ENCODE results near the gene SIGLEC1. TPM values are rescaled to one million over a fixed set of nuclear protein-coding genes. Genes with fewer than 3 reads are reported as not detected.
A peak's percentile ranks its signal among the peaks of the same experiment; 100 is the strongest.

The SIGLEC1 gene
- total RNA-seq, 1 donor from 2014 or later: not detected

DNA sequence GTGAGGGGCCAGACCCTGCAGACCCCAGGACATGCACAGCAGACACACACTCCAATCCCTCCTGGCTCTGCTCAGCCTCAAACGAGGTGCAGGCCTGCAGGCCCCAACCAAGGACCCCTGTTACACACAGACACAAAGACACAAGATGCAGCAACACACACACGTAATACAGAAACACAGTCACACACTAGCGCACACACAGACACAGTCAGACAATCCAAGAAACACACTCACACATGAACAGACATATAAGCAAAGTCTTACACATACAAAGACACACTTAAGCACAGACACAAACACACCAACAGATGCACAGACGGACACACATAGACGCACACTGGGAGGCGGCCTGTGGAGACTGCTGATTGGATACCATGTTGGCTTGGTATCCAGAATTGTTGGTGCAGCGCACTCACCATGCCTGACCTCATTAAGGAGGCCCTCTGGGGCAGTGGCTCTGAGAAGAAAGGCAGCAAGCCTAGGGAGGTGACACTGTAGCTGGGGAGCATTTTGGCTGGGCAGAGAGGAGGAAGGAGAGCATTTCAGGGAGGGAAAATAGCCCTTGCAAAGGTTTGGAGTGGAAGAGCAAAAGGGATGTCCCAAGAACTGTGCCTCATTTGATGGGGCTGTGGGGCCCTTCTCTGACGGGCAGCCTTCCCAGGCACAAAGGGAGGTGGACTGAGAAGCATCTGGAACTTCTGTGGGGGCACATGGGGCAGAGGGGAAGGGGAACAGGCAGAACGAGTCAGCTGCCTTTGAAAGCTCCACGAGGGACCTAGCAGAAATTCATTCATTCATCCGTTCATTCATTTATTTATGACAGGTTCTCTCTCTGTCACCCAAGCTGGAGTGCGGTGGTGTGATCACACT, 18.6 kb upstream of the SIGLEC1 start:
- Mint-ChIP-seq H3K4me1 (ENCODE audit: low read depth) (peaks cover 8% of the 10 kb centered on the region), H3K27ac (ENCODE audit: unreplicated experiment) (no peak overlapping the region), H3K27me3 (ENCODE audit: low read depth) (peaks cover 19% of the 10 kb centered on the region), H3K4me3 (ENCODE audit: unreplicated experiment) (no peak overlapping the region), H3K9me3 (ENCODE audit: low read depth) (no peaks in the 10 kb centered on the region), H3K36me3 (ENCODE audit: low read depth) (peaks cover 1% of the 10 kb centered on the region)
- TF ChIP-seq, protein P1, sequence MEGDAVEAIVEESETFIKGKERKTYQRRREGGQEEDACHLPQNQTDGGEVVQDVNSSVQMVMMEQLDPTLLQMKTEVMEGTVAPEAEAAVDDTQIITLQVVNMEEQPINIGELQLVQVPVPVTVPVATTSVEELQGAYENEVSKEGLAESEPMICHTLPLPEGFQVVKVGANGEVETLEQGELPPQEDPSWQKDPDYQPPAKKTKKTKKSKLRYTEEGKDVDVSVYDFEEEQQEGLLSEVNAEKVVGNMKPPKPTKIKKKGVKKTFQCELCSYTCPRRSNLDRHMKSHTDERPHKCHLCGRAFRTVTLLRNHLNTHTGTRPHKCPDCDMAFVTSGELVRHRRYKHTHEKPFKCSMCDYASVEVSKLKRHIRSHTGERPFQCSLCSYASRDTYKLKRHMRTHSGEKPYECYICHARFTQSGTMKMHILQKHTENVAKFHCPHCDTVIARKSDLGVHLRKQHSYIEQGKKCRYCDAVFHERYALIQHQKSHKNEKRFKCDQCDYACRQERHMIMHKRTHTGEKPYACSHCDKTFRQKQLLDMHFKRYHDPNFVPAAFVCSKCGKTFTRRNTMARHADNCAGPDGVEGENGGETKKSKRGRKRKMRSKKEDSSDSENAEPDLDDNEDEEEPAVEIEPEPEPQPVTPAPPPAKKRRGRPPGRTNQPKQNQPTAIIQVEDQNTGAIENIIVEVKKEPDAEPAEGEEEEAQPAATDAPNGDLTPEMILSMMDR (IDR thresholded peaks at IDR 0.05): no peak
- peak; percentile 46 for DNase-seq (ENCODE audit: low spot score)

DNA sequence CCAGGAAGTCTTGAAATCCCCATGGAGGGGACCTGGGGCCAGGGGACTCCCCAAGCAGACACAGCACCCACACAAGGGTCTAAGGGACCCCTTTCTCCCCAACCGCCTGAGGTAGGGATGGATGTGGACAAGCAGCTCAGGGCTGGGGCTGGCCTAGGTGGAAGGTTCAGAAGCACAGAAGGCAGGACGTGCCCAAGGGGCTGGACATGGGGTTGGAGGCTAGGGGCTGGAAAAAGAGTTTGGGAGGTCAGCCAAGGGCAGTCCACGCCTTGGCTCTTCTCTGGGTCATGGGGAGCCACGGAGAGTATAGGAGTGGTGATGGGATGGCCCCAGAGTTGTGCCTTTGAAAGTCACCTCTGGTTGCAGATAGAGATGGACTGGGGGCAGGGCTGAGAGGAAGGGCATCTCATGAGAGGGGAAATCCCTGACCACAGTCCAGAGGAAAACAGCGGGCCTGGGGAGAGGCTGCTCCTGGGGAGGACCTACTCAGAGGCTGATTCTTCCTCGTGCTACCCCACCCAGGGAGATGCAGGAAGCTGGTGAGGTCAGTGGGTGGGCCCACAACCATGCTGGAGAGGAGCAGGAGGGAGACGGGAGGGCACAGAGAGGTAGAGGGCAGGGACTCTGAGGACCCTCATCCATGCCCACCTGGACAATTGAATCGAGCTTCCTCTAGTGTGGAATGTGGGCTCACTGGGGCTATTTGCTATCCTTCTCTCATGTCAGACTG, 17.6 kb upstream of the SIGLEC1 start:
- DNase-seq (ENCODE audit: low spot score): peak; percentile 88
- Mint-ChIP-seq H3K4me1 (ENCODE audit: low read depth) (peaks cover 8% of the 10 kb centered on the region), H3K4me3 (ENCODE audit: unreplicated experiment) (no peak overlapping the region), H3K27me3 (ENCODE audit: low read depth) (peaks cover 23% of the 10 kb centered on the region), H3K9me3 (ENCODE audit: low read depth) (no peaks in the 10 kb centered on the region), H3K36me3 (ENCODE audit: low read depth) (peaks cover 1% of the 10 kb centered on the region), H3K27ac (ENCODE audit: unreplicated experiment) (peak overlapping the region; percentile 23)
- TF ChIP-seq, protein P1 (IDR thresholded peaks at IDR 0.05): no peak

- Mint-ChIP-seq H3K4me1 (ENCODE audit: low read depth) (peaks cover 8% of the 10 kb centered on the region), H3K27ac (ENCODE audit: unreplicated experiment) (no peak overlapping the region), H3K4me3 (ENCODE audit: unreplicated experiment) (no peak overlapping the region), H3K36me3 (ENCODE audit: low read depth) (peaks cover 1% of the 10 kb centered on the region), H3K9me3 (ENCODE audit: low read depth) (no peaks in the 10 kb centered on the region), H3K27me3 (ENCODE audit: low read depth) (peaks cover 26% of the 10 kb centered on the region)
- TF ChIP-seq, protein P1 (IDR thresholded peaks at IDR 0.05): no peak
- peak; percentile 40 for DNase-seq (ENCODE audit: low spot score)
Measured at GRCh38 chr20:3729378-3729777, 17.0 kb upstream of the SIGLEC1 start.

GRCh38 chr20:3728876-3729275, 16.5 kb upstream of the SIGLEC1 start:
- Mint-ChIP-seq H3K4me1 (ENCODE audit: low read depth) (peaks cover 8% of the 10 kb centered on the region), H3K9me3 (ENCODE audit: low read depth) (no peaks in the 10 kb centered on the region), H3K27ac (ENCODE audit: unreplicated experiment) (no peak overlapping the region), H3K27me3 (ENCODE audit: low read depth) (peaks cover 27% of the 10 kb centered on the region), H3K36me3 (ENCODE audit: low read depth) (peaks cover 1% of the 10 kb centered on the region), H3K4me3 (ENCODE audit: unreplicated experiment) (no peak overlapping the region)
- TF ChIP-seq, protein P1 (IDR thresholded peaks at IDR 0.05): no peak
- DNase-seq (ENCODE audit: low spot score): peak; percentile 86

DNA sequence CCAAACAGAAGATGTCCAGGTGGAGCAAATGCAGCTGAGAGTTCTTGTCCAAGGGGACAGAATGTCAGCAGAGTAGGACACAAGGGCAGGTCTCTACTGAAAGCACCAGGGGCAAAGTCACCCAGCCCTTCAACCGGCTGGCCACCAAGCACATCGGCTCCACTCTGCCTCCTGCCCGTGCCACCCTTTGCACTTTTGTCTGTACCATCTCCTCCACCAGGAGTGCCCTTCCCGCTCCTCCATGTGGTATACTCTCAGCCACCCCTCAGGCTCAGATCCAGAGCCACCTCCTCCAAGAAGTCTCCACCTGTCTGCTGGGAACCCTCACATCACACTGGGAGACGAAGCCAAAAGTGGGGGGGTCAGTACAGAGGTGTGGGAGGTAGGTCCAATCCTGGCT, 16.0 kb upstream of the SIGLEC1 start:
- DNase-seq (ENCODE audit: low spot score): peak; percentile 33
- H3K4me3 Mint-ChIP-seq (ENCODE audit: unreplicated experiment): no peak overlapping the region
- no peaks in the 10 kb centered on the region for H3K9me3 Mint-ChIP-seq (ENCODE audit: low read depth)
- peaks cover 29% of the 10 kb centered on the region for H3K27me3 Mint-ChIP-seq (ENCODE audit: low read depth)
- H3K4me1 Mint-ChIP-seq (ENCODE audit: low read depth): peaks cover 8% of the 10 kb centered on the region
- TF ChIP-seq, protein P1 (IDR thresholded peaks at IDR 0.05): no peak
- H3K36me3 Mint-ChIP-seq (ENCODE audit: low read depth): peaks cover 1% of the 10 kb centered on the region
- H3K27ac Mint-ChIP-seq (ENCODE audit: unreplicated experiment): no peak overlapping the region
